HG03457 (cell line): ENCODE data around the gene TBC1D10B.
"Not testable (repeated sequence)": the region's sequence is repeated elsewhere in the genome, so short reads cannot be mapped to it uniquely, and the experiment has no call there.

ENCODE experiments used
- ATAC-seq: cut with Tn5 transposase; IDR thresholded peaks from one replicate; pipeline ENCODE4 v1.9.1; 2021; ENCODE audit warnings: moderate number of reproducible peaks; ENCODE audit not compliant: unreplicated experiment

The TBC1D10B gene

GRCh38 chr16:30356401-30357084, 13.8 kb downstream of the TBC1D10B start:
- no peak for ATAC-seq

DNA sequence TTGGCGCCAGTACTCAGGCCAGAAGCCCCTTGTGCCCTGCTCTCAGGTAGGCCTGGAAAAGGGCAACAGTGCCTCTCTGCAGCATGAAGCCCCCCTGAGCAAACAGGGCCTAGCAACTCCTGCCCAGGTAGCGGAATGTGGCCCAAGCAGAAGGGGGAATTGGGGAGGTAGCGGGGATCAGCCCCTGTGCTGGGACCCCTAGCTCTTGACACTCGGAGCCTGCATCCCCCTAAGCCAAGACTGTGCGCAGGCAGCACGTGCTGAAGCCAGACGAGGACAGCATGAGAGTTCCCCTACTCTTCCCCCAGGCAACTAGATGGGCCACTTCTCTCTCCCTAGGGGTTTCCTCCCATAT, 14.4 kb downstream of the TBC1D10B start:
- ATAC-seq: no peak

DNA sequence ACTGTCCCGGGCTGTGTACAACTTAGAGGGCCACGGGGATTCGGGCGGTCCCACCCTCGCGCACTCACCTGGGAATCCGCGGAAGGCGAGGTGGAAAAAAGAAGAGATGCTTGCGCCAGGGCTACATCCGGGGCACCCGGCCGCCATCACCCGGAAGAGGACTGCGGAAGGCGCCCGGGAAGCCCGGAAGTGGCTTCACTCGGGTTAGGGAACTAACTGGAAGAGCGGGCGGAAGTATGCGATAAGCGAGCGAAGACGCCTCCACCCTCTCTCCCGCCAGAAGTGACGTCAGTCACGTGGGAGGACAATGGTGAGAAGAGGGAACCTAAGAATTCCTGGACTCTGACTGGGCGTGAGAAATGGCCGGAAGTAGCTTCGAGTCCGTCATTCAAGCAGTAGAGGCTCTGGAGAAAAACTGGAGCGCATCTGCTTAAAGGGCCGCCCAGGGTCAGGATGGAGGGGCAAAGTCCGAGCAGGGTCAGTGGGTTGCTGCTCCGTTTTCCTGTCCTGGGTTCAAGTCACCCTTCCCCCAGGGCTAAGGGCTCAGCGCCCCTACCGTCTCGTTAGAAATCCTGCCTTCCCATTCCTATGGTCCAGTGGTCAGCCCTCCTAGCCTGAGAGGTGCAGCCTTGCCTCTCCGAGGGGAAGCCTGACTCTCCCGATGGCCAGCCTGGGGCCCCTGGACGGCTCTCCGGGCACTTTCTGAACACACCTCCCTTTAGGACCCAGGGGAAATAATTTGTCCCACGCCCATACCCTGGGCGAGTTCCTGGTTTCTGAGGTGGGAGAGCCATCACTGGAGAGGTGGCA, 14.9 kb downstream of the TBC1D10B start, which contains the start of gene CD2BP2:
Gene CD2BP2, minus strand, starts transcription at position 165 of the 810 bp plus-strand sequence. CDS start 627 bp downstream, outside the sequence.
- peak; percentile 36 for ATAC-seq

DNA sequence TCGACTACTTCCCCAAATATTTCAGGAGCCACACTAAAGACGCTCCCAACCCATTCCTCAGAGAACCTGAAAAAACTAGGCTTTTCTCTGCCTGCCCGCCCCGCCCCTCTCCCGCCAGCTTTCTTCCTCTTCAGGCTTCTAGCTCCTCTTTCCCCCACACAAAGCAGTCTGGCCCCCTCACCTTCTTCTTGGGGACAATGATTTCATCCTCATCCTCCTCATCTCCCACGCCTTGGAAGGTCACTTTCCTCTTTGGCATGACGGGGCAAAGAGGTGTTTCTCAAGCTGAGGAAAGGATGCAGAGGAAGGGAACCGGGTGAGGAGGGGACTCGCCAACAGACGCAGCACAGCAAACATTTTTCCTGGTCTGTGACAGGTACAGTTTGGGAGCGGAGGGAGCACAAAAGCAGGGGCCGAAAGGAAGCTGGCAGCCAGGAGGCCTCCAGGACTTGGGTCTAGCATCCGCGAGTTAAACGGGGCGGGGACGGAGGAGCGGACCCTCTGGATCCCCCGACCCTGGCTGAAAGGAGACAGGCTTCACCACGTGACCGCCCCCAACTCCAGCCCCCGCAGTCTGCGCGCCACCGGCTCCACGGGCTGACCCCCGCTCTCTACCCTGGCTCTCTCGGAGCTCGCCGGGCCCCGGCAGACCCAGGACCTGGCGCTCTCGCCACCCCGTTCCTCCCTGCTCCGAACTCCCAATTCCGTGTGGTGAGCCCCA, 15.7 kb downstream of the TBC1D10B start:
- ATAC-seq: peak; percentile 3

GRCh38 chr16:30353438-30354129, 16.7 kb downstream of the TBC1D10B start:
- ATAC-seq: no peak

- no peak for ATAC-seq
These were observed 17.5 kb downstream of the TBC1D10B start for GRCh38 chr16:30352488-30353401.

DNA sequence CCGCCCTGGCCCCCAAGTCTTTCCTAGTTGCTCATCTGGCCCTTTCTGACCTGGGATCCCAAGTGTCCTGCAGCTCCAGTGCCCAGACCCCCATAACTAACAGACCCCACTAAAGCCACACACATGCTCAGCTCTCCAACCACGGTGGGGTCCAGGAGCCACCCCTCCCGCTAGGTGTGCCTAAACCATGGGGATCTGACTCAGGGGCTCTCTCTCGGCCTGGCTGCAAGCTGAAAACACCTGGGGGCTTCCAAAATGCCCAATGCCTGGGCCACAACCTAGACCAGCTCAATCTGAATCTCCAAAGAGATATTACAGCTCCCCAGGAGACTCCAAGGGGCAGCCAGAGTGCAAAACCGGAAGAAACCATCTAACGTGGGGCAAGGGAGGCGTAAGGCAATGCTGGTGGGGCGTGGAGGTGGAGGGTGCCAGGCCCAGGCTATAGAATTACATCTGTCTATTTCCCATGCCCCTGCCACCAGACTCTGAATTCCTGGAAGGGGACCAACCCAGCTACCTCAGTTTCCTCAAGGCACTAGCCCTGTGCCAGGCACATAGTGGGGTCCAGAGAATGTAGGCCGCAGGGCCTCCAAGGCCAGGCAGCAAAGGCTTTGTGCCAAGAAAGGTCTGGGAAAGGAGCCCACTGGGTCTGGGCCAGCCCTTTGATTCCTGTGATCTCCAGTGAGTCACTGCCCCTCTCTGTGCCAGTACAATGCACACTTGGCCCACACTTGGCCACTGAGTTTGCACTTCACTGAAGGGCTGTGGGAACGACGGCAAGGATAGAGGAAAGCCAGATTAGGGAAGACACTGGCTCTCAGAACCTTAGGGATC, 18.5 kb downstream of the TBC1D10B start:
- no peak for ATAC-seq

GRCh38 chr16:30351001-30351441, 19.3 kb downstream of the TBC1D10B start:
- no peak for ATAC-seq

GRCh38 chr16:30350134-30350871, 20.0 kb downstream of the TBC1D10B start:
- ATAC-seq: no peak

DNA sequence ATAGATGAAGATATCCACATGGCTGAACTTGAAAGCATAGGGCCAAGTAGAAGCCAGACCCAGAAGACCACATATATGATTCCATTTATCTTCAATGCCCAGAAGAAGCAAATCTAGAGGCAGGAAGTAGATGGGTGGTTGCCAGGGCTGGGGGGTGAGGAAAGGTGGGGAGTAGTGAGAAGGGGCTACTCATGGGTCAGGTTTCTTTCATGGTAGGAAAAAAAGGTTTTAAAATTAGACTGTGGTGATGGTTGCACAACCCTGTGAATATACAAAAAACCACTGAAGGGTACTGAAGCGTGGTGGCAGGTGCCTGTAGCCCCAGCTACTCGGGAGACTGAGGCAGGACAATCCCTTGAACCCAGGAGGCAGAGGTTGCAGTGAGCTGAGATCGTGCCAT, 20.6 kb downstream of the TBC1D10B start:
- no peak for ATAC-seq

DNA sequence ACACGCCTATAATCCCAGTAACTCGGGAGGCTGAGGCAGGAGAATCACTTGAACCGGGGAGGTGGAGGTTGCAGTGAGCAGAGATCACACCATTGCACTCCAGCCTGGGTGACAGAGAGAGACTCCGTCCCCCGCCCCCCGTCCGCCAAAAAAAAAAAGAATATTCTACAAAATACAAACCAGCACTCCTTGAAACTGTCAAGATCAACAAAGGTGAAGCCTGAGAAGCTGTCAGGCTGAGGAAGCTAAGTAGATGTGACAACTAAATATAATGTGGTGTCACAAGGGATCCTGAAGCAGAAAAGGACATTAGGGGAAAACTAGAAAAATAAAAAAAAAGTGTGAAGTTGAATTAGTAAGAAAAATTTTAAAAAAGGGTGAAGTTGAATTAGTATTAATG, 21.4 kb downstream of the TBC1D10B start:
- no peak for ATAC-seq

DNA sequence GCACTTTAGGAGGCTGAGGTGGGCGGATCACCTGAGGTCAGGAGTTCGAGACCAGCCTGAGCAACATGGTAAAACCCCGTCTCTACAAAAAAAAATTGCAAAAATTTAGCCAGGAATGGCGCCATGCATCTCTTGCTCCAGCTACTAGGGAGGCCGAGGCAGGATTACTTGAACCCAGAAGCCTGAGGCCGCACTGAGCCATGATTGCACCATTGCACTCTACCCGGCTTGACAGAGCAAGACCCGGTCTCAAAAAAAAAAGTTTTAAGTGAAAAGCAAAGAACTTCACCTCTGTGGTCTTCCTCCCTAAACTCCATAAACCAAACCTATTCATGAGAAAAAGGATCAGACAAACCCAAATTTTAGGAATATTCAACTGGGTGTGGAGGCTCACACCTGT, 22.2 kb downstream of the TBC1D10B start:
- no peak for ATAC-seq

DNA sequence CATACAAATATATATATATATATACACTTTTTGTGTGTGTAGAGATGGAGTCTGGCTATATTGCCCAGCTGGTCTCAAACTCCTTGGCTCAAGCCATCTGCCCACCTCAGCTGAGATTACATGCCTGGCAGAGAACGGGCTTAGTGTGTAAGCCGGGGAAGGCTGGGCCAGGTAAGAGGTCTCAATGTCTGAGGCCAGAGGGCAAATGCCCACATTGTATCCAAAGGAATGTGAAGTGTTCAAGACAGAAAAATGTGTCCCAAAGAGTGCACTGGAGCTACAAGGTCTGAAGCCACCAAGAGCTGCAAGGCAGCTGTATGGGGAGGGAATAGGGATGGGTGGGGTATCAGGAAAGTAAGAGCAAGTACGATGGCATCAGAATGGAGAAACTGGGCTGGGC, 24.0 kb downstream of the TBC1D10B start:
- no peak for ATAC-seq

GRCh38 chr16:30343491-30343820, 26.8 kb downstream of the TBC1D10B start:
- ATAC-seq: not testable (repeated sequence)

DNA sequence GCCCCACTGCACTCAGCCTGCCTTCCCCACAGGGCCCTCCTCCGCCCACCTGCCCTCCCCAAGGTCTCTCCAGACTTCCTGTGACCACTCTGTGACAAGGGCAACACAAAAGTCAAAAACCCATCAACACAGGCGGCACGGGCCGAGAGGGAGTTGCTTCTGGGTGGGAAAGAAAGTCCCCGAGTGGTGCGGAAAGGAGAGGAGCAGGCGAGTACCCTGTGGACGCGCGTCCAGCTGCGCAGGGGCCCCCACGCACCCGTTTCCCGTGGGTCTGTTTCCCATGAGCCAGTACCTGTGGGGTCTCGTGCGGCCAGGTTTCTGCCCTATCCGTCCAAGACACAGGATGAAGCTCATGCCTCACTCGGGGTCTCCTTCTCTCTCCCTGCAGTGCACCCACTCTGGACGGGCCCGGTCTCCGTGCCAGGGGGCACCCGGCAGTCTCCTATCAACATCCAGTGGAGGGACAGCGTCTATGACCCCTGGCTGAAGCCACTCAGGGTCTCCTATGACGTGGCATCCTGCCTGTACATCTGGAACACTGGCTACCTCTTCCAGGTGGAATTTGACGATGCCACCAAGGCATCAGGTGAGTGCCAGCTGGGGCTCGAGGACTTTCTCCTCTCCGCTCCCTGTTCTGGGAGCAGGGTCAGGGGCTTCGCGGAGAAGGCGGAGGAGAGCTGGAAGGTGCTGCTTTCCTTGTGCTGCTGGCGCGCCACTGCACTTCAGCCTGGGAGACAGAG, 27.4 kb downstream of the TBC1D10B start:
- ATAC-seq: no peak

GRCh38 chr16:30341971-30342370, 28.3 kb downstream of the TBC1D10B start:
- ATAC-seq: not testable (repeated sequence)

- no peak for ATAC-seq
These were observed 29.7 kb downstream of the TBC1D10B start for GRCh38 chr16:30340621-30341020.

DNA sequence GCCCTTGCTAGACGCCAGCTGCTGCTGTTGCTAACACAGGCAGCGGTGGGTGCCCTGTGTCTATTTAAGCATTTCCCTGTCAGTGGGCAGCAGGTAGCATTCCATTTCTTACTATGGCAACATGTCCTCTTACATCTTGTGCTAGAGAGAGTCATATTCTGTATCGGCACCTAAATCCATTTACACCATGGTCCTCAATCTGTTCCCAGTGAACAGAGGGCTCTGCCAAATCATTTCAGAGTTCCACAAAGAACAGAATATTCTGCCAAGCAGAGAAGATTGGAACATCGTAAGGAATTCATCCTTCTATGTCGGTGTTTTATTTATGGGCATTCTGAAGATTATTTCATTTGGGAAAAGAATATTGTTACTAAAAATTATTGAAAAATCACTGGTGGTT, 31.6 kb downstream of the TBC1D10B start:
- ATAC-seq: not testable (repeated sequence)
